Measurements from ENCODE around the gene B4GALNT3. TPM values are rescaled to one million over a fixed set of nuclear protein-coding genes. Genes with fewer than 3 reads are reported as not detected.

The B4GALNT3 gene
- total RNA-seq, 1 experiment from 2014 or later: 2.3 TPM

DNA sequence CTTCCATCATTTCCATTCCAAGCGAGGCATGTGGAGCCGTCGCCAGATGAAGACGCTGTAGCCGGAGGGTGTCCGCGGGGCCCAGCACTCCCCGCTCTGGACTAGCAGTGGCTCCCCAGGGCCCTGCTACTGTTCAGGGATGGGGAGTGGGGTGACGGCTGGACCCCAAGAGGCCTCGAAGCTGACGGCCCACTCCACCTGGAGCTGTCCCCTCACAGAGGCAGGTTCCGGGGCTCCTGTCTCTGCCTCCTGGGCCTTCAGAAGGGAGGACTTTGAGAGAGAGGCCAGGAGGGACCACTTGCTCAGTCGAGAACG lies 101.6 kb downstream of the B4GALNT3 start:
- Histone ChIP-seq H3K9me3 (ENCODE audit: control insufficient read depth, insufficient read depth, low read depth, low read length) (no peaks in the 10 kb centered on the region), H3K4me1 (ENCODE audit: control insufficient read depth, insufficient read depth, low read length) (no peaks in the 10 kb centered on the region), H3K36me3 (ENCODE audit: control insufficient read depth, insufficient read depth, low read length) (no peaks in the 10 kb centered on the region), H3K4me3 (ENCODE audit: low read depth in 2 of 2, low read length in 2 of 2) (no peak overlapping the region), H3K27me3 (ENCODE audit: control insufficient read depth, insufficient read depth, low read length) (no peaks in the 10 kb centered on the region), H3K27ac (ENCODE audit: low read length) (no peak overlapping the region)
- no peak for ATAC-seq
- in situ Hi-C loops (cut with HindIII; ENCODE audit: low pct_unique_long_range_greater_than_20kb, low sequenced_read_pairs): no loop called here
- intact Hi-C loops (cut with micrococcal nuclease; ENCODE audit: unreplicated experiment): no loop called here
- POLR2A ChIA-PET: interaction anchor here (0.6 kb wide), 1 partner anchor 312 kb away, joined by 4 read pairs; no protein-coding TSS in a partner anchor
- CTCF ChIA-PET: no interaction called here
- no TSS peak for BruUV-seq (replicated peaks)
- TF ChIP-seq TCF7L2 (IDR thresholded peaks at IDR 0.05; ENCODE audit: low read depth, low read length) (no peak), POLR2AphosphoS5 (IDR thresholded peaks at IDR 0.05; ENCODE audit: low read depth, low read length) (no peak), SIN3A (IDR thresholded peaks at IDR 0.05; ENCODE audit: borderline replicate concordance, insufficient read depth, low read depth, low read length) (no peak)
- TF ChIP-seq, protein P1, sequence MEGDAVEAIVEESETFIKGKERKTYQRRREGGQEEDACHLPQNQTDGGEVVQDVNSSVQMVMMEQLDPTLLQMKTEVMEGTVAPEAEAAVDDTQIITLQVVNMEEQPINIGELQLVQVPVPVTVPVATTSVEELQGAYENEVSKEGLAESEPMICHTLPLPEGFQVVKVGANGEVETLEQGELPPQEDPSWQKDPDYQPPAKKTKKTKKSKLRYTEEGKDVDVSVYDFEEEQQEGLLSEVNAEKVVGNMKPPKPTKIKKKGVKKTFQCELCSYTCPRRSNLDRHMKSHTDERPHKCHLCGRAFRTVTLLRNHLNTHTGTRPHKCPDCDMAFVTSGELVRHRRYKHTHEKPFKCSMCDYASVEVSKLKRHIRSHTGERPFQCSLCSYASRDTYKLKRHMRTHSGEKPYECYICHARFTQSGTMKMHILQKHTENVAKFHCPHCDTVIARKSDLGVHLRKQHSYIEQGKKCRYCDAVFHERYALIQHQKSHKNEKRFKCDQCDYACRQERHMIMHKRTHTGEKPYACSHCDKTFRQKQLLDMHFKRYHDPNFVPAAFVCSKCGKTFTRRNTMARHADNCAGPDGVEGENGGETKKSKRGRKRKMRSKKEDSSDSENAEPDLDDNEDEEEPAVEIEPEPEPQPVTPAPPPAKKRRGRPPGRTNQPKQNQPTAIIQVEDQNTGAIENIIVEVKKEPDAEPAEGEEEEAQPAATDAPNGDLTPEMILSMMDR (IDR thresholded peaks at IDR 0.05): no peak
- TF ChIP-seq, protein P2, sequence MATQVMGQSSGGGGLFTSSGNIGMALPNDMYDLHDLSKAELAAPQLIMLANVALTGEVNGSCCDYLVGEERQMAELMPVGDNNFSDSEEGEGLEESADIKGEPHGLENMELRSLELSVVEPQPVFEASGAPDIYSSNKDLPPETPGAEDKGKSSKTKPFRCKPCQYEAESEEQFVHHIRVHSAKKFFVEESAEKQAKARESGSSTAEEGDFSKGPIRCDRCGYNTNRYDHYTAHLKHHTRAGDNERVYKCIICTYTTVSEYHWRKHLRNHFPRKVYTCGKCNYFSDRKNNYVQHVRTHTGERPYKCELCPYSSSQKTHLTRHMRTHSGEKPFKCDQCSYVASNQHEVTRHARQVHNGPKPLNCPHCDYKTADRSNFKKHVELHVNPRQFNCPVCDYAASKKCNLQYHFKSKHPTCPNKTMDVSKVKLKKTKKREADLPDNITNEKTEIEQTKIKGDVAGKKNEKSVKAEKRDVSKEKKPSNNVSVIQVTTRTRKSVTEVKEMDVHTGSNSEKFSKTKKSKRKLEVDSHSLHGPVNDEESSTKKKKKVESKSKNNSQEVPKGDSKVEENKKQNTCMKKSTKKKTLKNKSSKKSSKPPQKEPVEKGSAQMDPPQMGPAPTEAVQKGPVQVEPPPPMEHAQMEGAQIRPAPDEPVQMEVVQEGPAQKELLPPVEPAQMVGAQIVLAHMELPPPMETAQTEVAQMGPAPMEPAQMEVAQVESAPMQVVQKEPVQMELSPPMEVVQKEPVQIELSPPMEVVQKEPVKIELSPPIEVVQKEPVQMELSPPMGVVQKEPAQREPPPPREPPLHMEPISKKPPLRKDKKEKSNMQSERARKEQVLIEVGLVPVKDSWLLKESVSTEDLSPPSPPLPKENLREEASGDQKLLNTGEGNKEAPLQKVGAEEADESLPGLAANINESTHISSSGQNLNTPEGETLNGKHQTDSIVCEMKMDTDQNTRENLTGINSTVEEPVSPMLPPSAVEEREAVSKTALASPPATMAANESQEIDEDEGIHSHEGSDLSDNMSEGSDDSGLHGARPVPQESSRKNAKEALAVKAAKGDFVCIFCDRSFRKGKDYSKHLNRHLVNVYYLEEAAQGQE (IDR thresholded peaks at IDR 0.05; ENCODE audit: insufficient read depth in 1 of 2, low read depth in 2 of 2, low read length in 1 of 2): no peak
- no peak for DNase-seq (ENCODE audit: low read depth, low spot score)

DNA sequence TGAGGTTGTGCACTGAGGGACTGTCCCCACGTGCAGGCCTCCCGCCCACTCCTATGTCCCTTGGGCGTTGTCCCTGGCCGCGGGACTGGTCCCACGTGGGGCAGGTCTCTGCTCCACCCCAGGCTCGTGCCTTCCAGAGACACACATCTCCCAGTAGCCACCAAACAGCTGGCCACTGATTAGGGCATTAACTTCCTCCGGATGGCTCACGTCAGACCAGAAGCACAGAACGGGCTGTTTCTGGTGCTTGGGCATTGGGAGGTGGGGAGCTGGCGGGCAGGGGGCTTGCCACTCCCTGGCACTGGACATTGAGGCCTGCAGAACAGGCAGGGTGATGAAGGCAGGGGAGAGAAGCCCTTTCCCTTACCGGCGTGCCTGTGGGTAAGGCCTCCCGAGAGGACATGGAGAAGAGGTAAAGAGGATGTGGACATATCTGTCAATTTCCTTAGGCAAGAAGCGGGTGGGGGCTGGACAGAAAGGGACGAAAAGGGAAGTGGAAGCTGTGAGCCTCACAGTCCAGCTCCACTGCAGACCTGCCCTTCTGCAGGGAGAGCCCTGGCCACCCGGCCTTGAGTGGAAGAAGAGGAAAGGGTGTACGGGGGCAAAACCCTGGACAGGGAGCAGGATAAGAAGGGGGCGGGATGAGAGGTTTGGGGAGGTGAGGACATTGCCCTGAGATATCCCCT lies 102.3 kb downstream of the B4GALNT3 start:
- BruUV-seq (replicated peaks): no TSS peak
- intact Hi-C loops (cut with micrococcal nuclease; ENCODE audit: unreplicated experiment) (no loop called here), in situ Hi-C loops (cut with HindIII; ENCODE audit: low pct_unique_long_range_greater_than_20kb, low sequenced_read_pairs) (no loop called here)
- DNase-seq (ENCODE audit: low read depth, low spot score) (no peak), ATAC-seq (no peak)
- H3K4me1 ChIP-seq (ENCODE audit: control insufficient read depth, insufficient read depth, low read length): no peaks in the 10 kb centered on the region
- ChIA-PET CTCF (no interaction called here), POLR2A (interaction anchor here (0.6 kb wide), 1 partner anchor 312 kb away, joined by 4 read pairs; no protein-coding TSS in a partner anchor)
- H3K27ac ChIP-seq (ENCODE audit: low read length): no peak overlapping the region
- H3K27me3 ChIP-seq (ENCODE audit: control insufficient read depth, insufficient read depth, low read length): no peaks in the 10 kb centered on the region
- H3K4me3 ChIP-seq (ENCODE audit: low read depth in 2 of 2, low read length in 2 of 2): no peak overlapping the region
- no peaks in the 10 kb centered on the region for H3K36me3 ChIP-seq (ENCODE audit: control insufficient read depth, insufficient read depth, low read length)
- H3K9me3 ChIP-seq (ENCODE audit: control insufficient read depth, insufficient read depth, low read depth, low read length): no peaks in the 10 kb centered on the region
- TF ChIP-seq, protein P2 (IDR thresholded peaks at IDR 0.05; ENCODE audit: insufficient read depth in 1 of 2, low read depth in 2 of 2, low read length in 1 of 2): no peak
- TF ChIP-seq TCF7L2 (IDR thresholded peaks at IDR 0.05; ENCODE audit: low read depth, low read length): no peak
- no peak for TF ChIP-seq SIN3A (IDR thresholded peaks at IDR 0.05; ENCODE audit: borderline replicate concordance, insufficient read depth, low read depth, low read length)
- TF ChIP-seq, protein P1 (IDR thresholded peaks at IDR 0.05): no peak
- TF ChIP-seq POLR2AphosphoS5 (IDR thresholded peaks at IDR 0.05; ENCODE audit: low read depth, low read length): no peak
